Brain microvascular endothelial cell (primary cell): ENCODE data around the gene EPHX1.

ENCODE experiments used
- DNase-seq: peaks from one replicate; pipeline ENCODE4 v3.0.0-alpha.2; 2020
- H3K27ac ChIP-seq: fragments of 250-450 bp; sonication (Bioruptor Pico); 2 replicates; pipeline ENCODE4 v1.5.1; 2020; ENCODE audit warnings: mild to moderate bottlenecking, moderate library complexity
- H3K27me3 ChIP-seq: fragments of 250-450 bp; sonication (Bioruptor Pico); replicated peaks from 2 replicates; pipeline ENCODE4 v1.5.1; 2020; ENCODE audit warnings: mild to moderate bottlenecking
- H3K36me3 ChIP-seq: fragments of 250-450 bp; sonication (Bioruptor Pico); replicated peaks from 2 replicates; pipeline ENCODE4 v1.5.1; 2020; ENCODE audit warnings: mild to moderate bottlenecking
- H3K4me3 ChIP-seq: 2 replicates; pipeline ENCODE4 v1.5.1; 2011; ENCODE audit warnings: low read depth, mild to moderate bottlenecking, control low read depth, low read length, moderate library complexity
- in situ Hi-C: cut with HindIII; loops from 2 replicates; pipeline ENCODE4 v1.10.0; 2017; ENCODE audit warnings: low sequenced_read_pairs, low pct_ligation_motif_present
- TF ChIP-seq, protein P1 (sequence below): IDR thresholded peaks from 2 replicates; pipeline ENCODE4 v1.5.1; 2011; ENCODE audit warnings: low read depth, mild to moderate bottlenecking, moderate library complexity, low read length, control low read depth, inconsistent platforms; ENCODE audit errors: missing control alignments

The EPHX1 gene

DNA sequence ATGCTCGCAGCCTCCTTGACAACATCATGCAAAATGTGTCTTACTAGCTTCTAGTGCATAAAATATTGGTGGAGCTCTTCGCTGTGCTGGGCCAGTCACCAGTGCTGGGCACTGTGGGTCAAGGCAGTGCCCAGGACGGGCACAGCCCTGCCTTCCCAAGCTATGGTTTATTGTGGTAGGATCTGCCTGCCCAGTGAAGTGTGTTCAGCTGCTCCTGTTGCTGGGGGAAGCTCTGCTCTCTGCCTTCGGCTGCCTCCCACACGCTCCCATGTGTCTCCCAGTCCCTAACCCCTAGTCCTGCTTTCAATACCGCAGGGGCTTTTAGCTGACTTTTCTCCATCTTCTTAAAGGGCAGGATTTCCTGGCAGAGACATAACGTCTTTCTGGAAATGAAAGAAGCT is 15.7 kb downstream of the EPHX1 start:
- DNase-seq, result no peak
- H3K36me3 ChIP-seq, result no peaks in the 10 kb centered on the region
- no peak overlapping the region for H3K4me3 ChIP-seq
- no peaks in the 10 kb centered on the region for H3K27me3 ChIP-seq
- in situ Hi-C loops, result no loop called here
- H3K27ac ChIP-seq, result no peak overlapping the region
- TF ChIP-seq, protein P1, sequence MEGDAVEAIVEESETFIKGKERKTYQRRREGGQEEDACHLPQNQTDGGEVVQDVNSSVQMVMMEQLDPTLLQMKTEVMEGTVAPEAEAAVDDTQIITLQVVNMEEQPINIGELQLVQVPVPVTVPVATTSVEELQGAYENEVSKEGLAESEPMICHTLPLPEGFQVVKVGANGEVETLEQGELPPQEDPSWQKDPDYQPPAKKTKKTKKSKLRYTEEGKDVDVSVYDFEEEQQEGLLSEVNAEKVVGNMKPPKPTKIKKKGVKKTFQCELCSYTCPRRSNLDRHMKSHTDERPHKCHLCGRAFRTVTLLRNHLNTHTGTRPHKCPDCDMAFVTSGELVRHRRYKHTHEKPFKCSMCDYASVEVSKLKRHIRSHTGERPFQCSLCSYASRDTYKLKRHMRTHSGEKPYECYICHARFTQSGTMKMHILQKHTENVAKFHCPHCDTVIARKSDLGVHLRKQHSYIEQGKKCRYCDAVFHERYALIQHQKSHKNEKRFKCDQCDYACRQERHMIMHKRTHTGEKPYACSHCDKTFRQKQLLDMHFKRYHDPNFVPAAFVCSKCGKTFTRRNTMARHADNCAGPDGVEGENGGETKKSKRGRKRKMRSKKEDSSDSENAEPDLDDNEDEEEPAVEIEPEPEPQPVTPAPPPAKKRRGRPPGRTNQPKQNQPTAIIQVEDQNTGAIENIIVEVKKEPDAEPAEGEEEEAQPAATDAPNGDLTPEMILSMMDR, result no peak

DNA sequence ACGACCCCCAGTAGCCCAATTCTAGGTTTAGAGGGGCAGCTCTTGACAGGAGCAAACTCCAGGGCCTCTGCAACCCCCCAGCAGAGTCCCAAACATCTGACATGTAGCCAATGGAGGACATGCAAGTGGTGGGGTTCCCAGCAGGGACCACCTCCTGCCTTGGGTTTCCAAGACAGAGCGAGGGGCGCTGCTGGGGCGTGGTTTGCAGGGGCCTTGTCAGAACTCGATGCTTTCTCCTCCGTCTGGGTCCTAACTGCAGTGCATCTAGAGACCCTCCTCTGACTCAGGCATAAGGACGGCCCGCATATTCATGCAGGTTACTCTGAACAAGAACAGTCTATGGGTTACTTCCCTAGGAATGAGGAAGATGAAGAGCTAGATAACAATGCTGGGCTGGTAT is 17.2 kb downstream of the EPHX1 start:
- H3K27ac ChIP-seq, result no peak overlapping the region
- peaks cover 3% of the 10 kb centered on the region for H3K36me3 ChIP-seq
- DNase-seq, result no peak
- no peak overlapping the region for H3K4me3 ChIP-seq
- in situ Hi-C loops, result no loop called here
- TF ChIP-seq, protein P1, result no peak
- H3K27me3 ChIP-seq, result no peaks in the 10 kb centered on the region

DNA sequence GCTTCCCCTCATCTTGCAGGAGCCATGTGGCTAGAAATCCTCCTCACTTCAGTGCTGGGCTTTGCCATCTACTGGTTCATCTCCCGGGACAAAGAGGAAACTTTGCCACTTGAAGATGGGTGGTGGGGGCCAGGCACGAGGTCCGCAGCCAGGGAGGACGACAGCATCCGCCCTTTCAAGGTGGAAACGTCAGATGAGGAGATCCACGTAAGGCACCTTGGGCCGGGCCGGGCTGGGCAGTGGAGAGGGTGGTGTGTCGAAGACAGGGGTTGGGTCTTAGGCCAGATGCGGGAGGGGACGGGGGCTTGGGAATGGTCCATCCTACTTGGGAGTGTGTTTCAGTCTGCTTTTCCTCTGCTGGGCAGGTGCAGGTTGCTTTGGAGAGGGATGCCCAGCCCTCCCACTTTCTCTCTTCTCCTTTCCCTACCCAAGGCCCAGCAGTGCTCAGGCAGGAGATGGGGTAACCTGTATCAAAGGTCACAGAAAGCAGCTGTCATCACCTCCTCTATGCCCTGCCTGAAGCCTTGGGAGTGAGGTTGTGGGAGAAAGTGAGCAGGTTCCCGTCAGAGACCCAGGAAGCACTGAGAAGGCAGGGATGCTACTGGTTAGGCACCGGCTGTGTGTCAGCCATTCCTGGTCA is 18.9 kb downstream of the EPHX1 start:
- H3K27me3 ChIP-seq, result no peaks in the 10 kb centered on the region
- in situ Hi-C loops, result no loop called here
- H3K36me3 ChIP-seq, result peaks cover 3% of the 10 kb centered on the region
- no peak for DNase-seq
- no peak overlapping the region for H3K4me3 ChIP-seq
- TF ChIP-seq, protein P1, result no peak
- H3K27ac ChIP-seq, result no peak overlapping the region

DNA sequence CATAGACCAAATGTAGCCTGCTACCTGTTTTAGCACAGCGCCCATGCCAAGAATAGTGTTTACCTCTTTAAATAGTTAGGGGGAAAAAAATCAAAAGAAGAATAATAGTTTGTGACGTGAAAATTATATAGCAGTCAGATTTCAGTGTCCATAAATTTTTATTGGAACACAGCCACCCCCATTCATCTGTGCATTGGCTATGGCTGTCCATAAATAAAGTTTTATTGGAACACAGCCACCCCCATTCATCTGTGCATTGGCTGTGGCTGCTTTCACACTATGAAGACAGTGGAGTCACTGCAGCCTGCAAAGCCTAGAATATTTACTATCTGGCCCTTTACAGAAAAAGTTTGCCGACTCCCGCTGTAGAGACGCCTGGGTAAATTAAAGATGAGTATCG is 20.9 kb downstream of the EPHX1 start:
- Histone ChIP-seq H3K36me3 (peaks cover 3% of the 10 kb centered on the region), H3K27me3 (no peaks in the 10 kb centered on the region), H3K4me3 (no peak overlapping the region), H3K27ac (no peak overlapping the region)
- TF ChIP-seq, protein P1, result no peak
- in situ Hi-C loops, result no loop called here
- no peak for DNase-seq

DNA sequence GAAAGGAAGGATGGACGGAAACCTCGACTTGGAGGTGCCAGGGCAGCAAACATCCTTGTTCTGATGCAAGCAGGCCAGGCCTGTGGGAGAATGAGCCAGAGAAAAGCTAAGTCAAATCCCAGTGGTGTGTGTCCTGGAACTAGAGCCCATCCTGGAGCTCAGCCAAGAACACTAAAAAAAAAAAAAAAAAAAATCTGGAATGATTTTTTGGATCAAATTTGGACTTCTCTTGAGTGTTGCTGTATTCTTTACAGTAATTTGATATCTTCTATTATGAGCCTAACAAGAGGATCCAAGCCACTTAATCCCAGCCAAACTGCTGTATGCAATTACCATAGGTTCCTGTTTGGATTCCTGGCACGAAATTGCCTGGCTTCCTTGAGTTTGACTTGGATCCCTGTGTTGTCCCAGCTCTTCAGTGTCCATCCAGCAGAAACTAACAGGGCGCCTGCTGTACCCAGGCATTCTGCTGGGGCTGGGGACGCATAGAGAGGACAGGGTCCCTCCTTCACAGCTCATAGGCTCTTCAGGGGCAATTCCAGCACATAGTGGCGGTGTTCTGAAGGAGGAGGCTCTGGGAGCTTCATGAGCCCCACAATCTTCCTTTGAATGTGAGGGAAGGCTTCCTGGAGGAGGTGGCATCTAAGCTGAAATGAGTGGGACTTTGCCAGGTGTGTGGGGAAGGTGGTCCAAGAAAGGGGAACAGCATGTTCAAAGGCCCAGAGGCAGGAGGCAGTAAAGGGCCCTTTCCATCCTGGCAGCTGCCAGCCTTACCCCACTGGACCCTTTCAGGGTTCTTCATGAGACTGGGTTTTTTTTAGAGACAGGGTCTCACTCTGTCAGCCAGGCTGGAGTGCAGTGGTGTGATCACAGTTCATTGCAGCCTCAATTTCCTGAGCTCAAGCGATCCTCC is 24.7 kb downstream of the EPHX1 start:
- Histone ChIP-seq H3K4me3 (no peak overlapping the region), H3K27me3 (no peaks in the 10 kb centered on the region), H3K27ac (no peak overlapping the region), H3K36me3 (peaks cover 3% of the 10 kb centered on the region)
- DNase-seq, result no peak
- in situ Hi-C loops, result no loop called here
- TF ChIP-seq, protein P1, result no peak
